WERI-Rb-1 (cell line): ENCODE measurements around the gene NFASC.

Experiments used
- DNase-seq: peaks from one replicate; pipeline ENCODE4 v3.0.0-alpha.2; 2020
- H3K27ac ChIP-seq: fragments of 250-450 bp; sonication (Bioruptor Pico); 2 replicates; pipeline ENCODE4 v1.5.1; 2020; ENCODE audit warnings: mild to moderate bottlenecking, moderate library complexity
- H3K27me3 ChIP-seq: fragments of 250-450 bp; sonication (Bioruptor Pico); 2 replicates; pipeline ENCODE4 v1.5.1; 2021; ENCODE audit warnings: mild to moderate bottlenecking, low read depth, moderate library complexity; ENCODE audit not compliant: insufficient read depth, severe bottlenecking
- H3K36me3 ChIP-seq: fragments of 250-450 bp; sonication (Bioruptor Pico); 2 replicates; pipeline ENCODE4 v1.5.1; 2020; ENCODE audit warnings: mild to moderate bottlenecking, moderate library complexity
- H3K4me3 ChIP-seq: 2 replicates; pipeline ENCODE4 v1.5.1; 2011; ENCODE audit warnings: low read depth, mild to moderate bottlenecking, control low read depth, low read length
- H3K9me3 ChIP-seq: fragments of 250-450 bp; sonication (Bioruptor Pico); 2 replicates; pipeline ENCODE4 v1.5.1; 2021; ENCODE audit warnings: mild to moderate bottlenecking, moderate library complexity; ENCODE audit not compliant: severe bottlenecking
- TF ChIP-seq, protein P1 (sequence below): IDR thresholded peaks from 2 replicates; pipeline ENCODE4 v1.5.1; 2011; ENCODE audit warnings: low read depth, mild to moderate bottlenecking, control low read depth, inconsistent platforms, low read length

Gene NFASC

GRCh38 chr1:204968135-204968534 lies 97.5 kb downstream of the NFASC start:
- Histone ChIP-seq H3K4me3 (no peak overlapping the region), H3K9me3 (no peaks in the 10 kb centered on the region), H3K36me3 (peaks cover 39% of the 10 kb centered on the region), H3K27ac (0 out of 2 replicates have a peak overlapping the region, but pooled peaks have one; percentile 11), H3K27me3 (no peaks in the 10 kb centered on the region)
- TF ChIP-seq, protein P1, sequence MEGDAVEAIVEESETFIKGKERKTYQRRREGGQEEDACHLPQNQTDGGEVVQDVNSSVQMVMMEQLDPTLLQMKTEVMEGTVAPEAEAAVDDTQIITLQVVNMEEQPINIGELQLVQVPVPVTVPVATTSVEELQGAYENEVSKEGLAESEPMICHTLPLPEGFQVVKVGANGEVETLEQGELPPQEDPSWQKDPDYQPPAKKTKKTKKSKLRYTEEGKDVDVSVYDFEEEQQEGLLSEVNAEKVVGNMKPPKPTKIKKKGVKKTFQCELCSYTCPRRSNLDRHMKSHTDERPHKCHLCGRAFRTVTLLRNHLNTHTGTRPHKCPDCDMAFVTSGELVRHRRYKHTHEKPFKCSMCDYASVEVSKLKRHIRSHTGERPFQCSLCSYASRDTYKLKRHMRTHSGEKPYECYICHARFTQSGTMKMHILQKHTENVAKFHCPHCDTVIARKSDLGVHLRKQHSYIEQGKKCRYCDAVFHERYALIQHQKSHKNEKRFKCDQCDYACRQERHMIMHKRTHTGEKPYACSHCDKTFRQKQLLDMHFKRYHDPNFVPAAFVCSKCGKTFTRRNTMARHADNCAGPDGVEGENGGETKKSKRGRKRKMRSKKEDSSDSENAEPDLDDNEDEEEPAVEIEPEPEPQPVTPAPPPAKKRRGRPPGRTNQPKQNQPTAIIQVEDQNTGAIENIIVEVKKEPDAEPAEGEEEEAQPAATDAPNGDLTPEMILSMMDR, result no peak
- no peak for DNase-seq

GRCh38 chr1:204968951-204969350 lies 98.3 kb downstream of the NFASC start:
- Histone ChIP-seq H3K27me3 (no peaks in the 10 kb centered on the region), H3K9me3 (no peaks in the 10 kb centered on the region), H3K4me3 (no peak overlapping the region), H3K36me3 (peaks cover 42% of the 10 kb centered on the region), H3K27ac (no peak overlapping the region)
- TF ChIP-seq, protein P1, result 0 out of 2 replicates have a peak, but pooled peaks have one; percentile 3
- DNase-seq, result no peak

DNA sequence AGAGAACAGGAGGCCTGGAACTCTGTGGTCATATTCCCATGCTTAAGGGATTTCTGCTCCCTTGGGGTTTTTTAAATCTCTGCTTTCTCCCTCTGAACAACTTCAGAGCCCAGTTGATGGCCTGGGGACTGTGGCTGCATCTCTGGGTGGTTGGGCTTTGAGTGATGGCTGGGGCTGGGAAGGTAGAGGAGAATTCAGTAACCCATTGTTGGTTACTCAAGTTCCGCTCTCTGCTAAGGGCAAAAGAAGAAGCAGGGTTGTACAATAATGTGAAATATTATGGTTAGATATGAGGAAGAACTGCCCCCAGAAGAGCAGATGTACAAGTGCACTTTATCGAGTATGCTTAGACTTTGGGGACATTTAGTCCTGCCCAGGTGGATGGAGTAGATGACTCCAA lies 100.3 kb downstream of the NFASC start:
- H3K36me3 ChIP-seq, result peaks cover 56% of the 10 kb centered on the region
- H3K27me3 ChIP-seq, result no peaks in the 10 kb centered on the region
- TF ChIP-seq, protein P1, result no peak
- H3K9me3 ChIP-seq, result no peaks in the 10 kb centered on the region
- no peak for DNase-seq
- no peak overlapping the region for H3K4me3 ChIP-seq
- H3K27ac ChIP-seq, result no peak overlapping the region

DNA sequence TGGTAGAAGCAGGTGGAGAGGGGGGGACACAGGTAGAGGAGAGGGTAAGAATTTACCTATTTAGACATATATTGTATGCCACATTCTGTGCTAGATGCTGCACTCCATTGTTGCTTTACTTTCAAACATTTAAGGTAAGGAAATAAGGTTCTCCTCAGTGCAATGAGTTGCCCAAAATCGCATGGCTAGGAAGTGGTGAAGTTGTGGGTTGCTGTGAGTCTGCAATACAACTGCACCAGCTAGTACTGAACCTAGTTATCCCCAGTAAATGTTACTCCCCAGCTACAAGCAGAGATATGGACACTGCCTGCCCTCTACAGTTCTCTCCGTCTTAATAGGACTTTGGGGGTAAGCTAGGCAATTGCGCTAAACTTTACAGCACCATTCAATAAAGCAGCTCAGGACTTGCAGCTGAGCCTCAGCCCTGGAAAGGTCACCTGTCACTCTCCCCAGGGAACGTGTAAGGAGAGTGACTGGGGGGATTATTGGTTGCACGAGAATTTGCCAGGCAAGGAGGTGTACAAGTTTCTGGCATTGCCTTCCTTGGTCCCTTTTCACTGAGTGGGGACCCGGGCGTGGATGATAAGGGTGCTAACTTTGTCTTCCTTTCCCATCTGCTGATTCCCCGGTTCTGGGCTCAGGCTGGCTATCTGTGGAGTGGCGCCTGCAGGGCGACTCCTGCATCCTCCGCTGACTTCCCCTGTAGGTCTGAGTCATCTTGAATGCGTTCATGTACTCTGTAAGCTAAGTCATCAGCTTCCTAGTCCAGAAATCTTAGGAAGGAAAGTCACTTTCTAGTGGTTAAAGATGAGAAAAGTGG lies 101.1 kb downstream of the NFASC start:
- TF ChIP-seq, protein P1, result peak; percentile 41; the same call in 1 of the 2 replicates
- Histone ChIP-seq H3K27me3 (no peaks in the 10 kb centered on the region), H3K36me3 (peaks cover 64% of the 10 kb centered on the region), H3K4me3 (no peak overlapping the region), H3K9me3 (no peaks in the 10 kb centered on the region), H3K27ac (no peak overlapping the region)
- DNase-seq, result peak; percentile 74

- no peak overlapping the region for H3K27ac ChIP-seq
- no peak for DNase-seq
- TF ChIP-seq, protein P1, result no peak
- H3K9me3 ChIP-seq, result no peaks in the 10 kb centered on the region
- peaks cover 71% of the 10 kb centered on the region for H3K36me3 ChIP-seq
- no peak overlapping the region for H3K4me3 ChIP-seq
- no peaks in the 10 kb centered on the region for H3K27me3 ChIP-seq
These were observed 101.8 kb downstream of the NFASC start for GRCh38 chr1:204972426-204972825.
